Posterior vena cava (tissue), 2 donors: ENCODE measurements around the gene INTS11. TPM values are rescaled to one million over a fixed set of nuclear protein-coding genes. Genes with fewer than 3 reads are reported as not detected.

Experiments
- DNase-seq: peaks from one replicate; pipeline ENCODE4 v3.0.0-alpha.2; 2020; ENCODE audit warnings: low spot score
- intact Hi-C, 2 donors: fragments of 100-400 bp; cut with DNase I; formaldehyde crosslinking; loops; one replicate each; pipeline versions ENCODE4 v1.14.1 to v1.14.2; 2022 to 2023
- total RNA-seq, 2 donors: library from RNA; stranded (reverse); fragmentation: NEBNext Ultra II Directional; extraction: Animal tissue kit (Norgen Biotek cat#: 25700); gene quantifications; one replicate each; pipeline ENCODE4 v1.2.1, GENCODE V29; 2021
- donor health status: DM: yes; HTN: yes; CAD: no.
- donor health status: DM: yes; HTN: yes; CAD: no.

INTS11 gene
- total RNA-seq, 2 donors from 2014 or later = 61.8 to 65.6 TPM

GRCh38 chr1:1359664-1360468 lies 35.4 kb upstream of the INTS11 start:
- intact Hi-C loops = no loop called here
- no peak for DNase-seq

DNA sequence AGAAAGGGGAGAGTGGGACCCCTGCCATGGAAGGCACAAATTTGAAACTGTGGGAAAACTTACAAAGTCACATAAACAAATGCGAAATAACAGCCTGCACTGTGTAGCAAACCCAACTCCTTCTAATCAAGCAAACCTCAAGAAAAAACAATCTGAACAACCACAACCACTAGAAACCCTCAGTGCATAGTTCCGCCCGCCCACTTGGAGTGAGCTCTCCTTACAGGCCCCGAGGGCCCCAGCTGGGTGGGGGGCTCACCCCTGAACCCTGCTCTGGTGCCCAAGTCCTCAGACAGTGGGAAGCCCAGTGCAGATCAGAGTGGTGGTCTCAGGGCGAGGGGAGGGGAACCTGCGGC lies 34.8 kb upstream of the INTS11 start:
- DNase-seq = no peak
- intact Hi-C loops = no loop called here

- intact Hi-C loops = no loop called here
- peak; percentile 93 for DNase-seq
Measured at GRCh38 chr1:1358433-1359271, 34.2 kb upstream of the INTS11 start, which contains the start of gene MXRA8. TSS of gene MXRA8 (minus strand) at chr1:1358555. CDS start at chr1:1358504, 51 bp downstream.

DNA sequence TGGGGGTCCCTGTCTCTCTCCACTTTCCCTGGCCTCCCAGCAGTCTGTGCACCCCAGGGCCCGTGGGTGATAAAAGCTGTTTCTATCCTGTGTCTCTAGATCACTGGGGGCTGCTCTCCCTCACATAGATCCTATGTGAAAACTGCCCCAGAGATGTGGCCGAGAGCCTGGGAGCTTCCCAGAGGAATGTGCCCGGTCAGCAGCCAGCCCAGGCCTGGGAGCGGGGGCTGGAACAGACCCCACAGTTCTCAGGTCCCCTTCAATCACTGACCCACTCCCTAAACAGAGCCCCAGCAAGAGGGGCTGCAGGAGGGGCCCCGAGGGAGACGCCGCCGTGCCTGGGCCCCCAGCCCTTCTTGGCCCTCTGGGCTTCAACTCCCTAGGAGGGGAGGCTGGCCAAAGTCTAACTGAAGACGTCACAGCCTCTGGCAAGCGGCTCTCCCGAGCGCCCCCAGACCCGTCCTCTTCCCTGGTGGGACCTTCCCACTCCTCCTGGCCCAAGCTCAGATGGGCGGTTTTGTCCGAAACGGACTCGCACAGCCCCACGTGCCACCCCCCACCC lies 33.5 kb upstream of the INTS11 start:
- intact Hi-C loops = no loop called here
- no peak for DNase-seq

- DNase-seq = no peak
- intact Hi-C loops = no loop called here
Measured at GRCh38 chr1:1356796-1357401, 32.4 kb upstream of the INTS11 start.

DNA sequence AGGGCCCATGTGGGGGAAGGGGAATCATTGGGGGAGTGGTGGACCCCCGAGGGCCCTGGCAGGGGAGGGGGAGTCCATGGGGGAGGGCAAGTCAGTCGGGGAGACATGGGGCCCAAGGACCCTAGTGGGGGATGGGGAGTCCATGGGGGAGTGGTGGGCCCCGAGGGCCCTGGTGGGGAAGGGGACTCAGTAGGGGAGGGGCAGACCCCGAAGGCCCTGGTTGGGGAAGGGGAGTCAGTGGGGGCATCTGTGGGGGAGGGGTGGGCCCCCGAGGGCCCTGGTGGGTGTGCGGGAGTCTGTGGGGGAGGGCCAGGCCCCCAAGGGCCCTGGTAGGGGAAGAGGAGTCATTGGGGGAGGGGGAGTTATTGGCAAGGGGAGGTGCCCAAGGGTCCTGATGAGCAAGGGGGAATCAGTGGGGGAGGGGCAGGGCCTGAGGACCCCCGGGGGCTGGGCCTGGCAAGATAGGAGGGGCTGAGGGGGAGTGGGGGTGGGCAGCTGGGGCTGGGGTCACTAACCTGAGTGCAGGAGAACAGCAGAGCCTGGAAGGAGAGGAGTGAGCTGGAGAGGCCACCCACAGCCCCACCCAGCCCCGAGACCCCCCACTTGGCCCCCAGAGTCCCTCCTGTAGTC lies 31.8 kb upstream of the INTS11 start:
- no peak for DNase-seq
- intact Hi-C loops = no loop called here

GRCh38 chr1:1355416-1355815 lies 31.0 kb upstream of the INTS11 start:
- DNase-seq = no peak
- intact Hi-C loops = no loop called here

DNA sequence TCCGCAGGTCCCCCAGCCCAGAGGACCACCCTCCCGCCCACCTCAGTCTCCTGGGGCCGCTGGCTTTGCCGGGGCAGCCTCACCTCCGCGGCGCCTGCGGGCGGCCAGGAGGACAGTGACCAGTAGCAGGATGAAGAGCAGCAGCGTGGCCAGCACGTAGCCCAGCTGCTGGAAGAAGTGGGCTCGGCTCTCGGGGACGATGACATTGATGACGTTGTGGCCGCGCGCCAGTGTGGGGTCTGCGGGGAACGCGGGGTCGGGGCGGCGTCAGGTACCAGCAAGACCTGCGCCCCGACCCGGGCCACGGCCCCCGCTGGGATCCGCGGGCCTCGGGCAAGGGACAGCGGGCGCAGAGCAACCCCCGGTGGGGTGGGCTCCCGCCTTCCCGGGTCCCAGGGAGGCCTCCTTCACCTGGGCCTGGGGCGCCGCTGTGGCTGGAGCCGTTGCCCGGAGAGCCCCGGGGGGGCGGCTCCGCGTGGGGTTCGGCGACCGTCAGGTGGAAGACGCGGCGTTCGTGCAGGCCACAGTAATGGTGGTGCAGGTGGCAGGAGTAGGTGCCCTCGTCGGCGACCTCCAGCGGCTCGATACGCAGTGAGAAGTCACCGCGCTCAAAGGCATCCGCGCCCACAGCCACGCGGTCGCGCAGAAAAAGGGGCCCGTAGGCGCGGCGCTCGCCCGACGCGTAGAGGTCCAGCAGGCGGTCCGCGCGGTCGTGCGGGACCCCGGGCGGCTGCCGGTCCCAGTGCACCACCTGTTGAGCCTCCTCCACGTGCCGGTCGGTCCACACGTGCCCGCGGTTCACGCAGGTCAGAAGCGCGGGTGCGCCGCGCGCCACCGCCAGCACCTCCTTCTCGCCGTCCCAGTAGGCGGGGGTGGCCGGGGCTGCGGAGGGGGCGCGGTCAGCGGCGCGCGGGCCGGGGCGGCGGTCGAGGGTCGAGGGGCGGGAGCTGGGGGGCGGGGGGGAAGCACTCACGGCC lies 30.1 kb upstream of the INTS11 start:
- DNase-seq = no peak
- intact Hi-C loops = no loop called here

GRCh38 chr1:1353389-1354151 lies 29.1 kb upstream of the INTS11 start:
- intact Hi-C loops = no loop called here
- no peak for DNase-seq

- no peak for DNase-seq
- intact Hi-C loops = no loop called here
Measured at GRCh38 chr1:1352786-1353388, 28.4 kb upstream of the INTS11 start.

DNA sequence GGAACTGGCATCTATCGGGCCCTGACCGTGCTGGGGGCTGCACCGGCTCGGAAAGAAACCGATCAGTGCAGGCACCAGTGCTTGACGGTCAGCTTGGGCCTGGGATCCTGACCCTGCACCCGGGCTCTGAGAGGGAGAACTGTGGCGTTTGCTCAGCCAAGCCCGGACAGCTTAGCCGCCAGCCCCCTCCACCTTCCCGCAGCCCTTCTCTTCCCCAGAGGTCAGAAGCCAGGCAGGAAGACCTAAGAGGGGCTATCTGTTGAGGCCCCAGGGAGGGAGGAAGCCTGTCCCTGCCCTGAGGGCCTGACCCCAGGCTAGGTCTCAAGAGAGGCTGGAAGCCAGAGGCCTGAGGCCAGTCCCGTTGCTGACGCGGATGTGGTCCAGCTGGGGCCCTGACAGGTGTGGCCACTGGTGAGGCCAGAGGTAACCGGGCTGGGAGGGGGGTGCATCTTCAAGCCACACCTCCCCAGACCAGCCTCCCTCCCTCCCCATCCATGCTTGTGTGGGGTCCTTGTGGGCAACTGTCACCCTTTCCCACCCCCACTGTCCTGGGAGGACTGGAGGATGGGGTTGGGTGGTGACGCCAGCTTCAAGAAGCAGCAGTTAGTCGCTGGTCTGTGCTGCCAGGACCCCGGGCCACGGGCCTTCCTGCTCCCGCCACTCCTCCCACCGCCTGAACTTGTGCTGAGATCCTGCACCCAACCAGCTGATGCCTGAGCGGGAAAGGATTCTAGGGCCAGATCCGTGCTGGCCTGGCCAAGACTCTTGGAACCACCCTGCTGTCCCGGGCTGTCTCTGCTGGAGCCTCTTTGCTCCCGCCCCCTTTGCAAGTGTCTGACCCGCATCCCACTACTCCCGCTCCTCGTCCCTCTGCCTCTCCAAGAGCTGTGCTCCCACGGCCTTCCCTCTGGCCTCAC lies 27.3 kb upstream of the INTS11 start:
- DNase-seq = no peak
- intact Hi-C loops = no loop called here

GRCh38 chr1:1349256-1350012 lies 25.0 kb upstream of the INTS11 start, which contains the start of gene DVL1:
TSS of gene DVL1 (minus strand) at chr1:1349418. CDS start at chr1:1349065, 353 bp downstream.
- DNase-seq = no peak

DNA sequence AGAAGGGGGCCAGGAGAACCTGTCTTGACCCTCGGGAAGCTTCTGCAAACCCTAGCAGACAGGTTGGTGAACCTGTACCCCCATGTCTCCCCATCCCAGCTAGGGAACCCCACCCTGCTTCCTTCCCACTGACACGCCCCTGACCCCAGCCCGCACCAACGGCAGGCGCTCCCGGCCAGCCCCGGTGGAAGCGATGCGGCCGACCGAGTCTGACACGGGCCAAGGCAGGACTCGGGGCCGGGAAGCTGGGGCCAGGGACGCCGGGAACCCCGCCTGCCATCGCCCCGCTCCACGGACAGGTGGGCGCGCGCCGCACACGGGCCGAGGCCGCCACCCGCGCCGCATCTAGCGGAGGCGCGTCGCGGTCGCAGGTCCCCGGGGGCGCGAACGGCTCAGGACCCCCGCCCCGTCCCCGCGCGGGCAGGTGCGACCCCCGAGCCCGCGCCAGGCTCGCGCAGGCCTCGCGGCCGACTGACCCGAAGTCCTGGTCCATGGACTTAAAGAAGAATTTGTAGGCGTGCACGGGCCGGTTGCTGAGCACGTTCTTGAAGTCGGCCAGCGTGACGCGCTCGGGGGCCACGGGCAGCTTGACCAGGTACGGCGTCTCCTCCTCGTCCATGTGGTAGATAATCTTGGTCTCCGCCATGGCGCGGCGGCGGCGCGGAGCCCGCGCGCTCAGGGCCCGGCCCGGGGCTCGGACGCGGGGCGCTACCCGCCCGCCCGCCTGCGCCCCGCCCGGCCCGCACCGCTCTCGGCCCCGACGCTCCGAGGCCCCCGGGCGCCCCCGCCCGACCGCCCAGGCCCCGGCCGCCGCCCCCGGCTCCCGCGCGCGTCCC lies 24.2 kb upstream of the INTS11 start:
- intact Hi-C loops = loop anchor here in 1 of 2 donors (5.0 kb wide), 1 partner anchor 36 kb away; no protein-coding TSS in a partner anchor
- no peak for DNase-seq

More at GRCh38 chr1:1349256-1350012, 25.0 kb upstream of the INTS11 start, which contains the start of gene DVL1:
- intact Hi-C loops = loop anchor here in 1 of 2 donors (5.0 kb wide), 1 partner anchor 37 kb away; no protein-coding TSS in a partner anchor
